ENCODE results near the gene NELL1.

Gene NELL1

DNA sequence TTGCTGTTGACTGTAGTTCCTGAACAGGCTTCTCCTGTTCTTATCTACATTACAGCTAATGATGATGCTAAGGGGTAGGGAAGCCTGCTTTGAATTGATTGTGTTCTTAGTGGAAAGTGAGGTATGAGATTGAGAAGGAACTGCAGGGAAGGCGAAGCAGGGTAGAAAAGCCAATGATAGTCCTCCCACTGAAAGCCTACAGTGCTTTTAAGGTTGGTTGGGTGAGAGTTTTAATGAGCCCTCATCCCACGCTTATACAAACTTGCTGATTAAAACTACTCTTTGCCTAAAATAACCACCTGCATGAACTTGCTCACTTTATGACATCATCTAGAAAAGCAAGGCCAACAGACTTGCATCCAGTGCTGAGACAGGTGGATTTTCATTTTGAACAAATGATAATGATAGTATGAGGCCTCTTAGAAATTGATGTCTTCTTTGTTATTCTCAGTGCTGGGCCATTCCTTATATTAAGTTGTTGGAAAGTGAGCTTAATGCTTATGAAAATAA lies 891.1 kb downstream of the NELL1 start:
- no peak overlapping the region for H3K4me3 ChIP-seq (ENCODE audit: low read length)
- no peak for TF ChIP-seq ZNF274 (IDR thresholded peaks at IDR 0.05; ENCODE audit: low read depth, low read length)

DNA sequence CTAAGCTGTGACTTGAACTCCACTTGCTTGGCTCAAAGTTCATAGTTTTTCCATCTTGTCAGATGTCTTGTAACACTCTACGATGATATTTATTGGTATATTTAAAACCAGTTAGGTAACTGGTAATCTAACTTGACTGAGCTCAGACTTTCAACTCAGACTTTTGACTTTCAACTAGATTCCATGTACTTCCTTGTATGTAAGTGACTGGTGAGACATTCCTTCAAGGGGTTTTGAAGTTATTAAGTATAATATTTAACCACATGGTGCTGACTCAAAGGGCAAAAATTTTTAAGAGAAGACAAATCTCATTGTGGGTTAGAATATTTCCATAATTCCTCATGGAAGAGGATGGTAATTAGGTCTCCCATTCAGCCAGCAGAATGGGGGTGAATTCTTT lies 892.2 kb downstream of the NELL1 start:
- TF ChIP-seq ZNF274 (IDR thresholded peaks at IDR 0.05; ENCODE audit: low read depth, low read length) = no peak
- H3K4me3 ChIP-seq (ENCODE audit: low read length) = no peak overlapping the region

DNA sequence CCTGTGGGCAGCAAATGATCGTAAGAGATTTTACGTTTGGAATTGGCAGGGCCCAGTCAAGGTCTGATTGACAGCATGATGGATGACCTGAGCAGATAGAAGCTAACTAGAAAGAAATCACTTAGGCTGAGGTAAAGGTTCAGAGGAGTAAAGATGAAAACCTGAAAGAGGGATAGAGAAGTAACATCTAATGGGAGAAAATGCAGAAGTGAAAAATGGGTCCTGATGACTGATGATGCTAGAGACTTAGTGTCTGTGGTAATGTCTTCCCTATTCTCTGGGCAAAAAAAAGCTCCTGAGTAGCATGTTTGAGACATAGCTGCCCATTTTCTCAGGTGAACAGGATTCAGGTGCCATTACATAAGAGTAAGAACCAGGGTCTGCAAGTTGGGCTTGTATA lies 894.7 kb downstream of the NELL1 start:
- no peak overlapping the region for H3K4me3 ChIP-seq (ENCODE audit: low read length)
- no peak for TF ChIP-seq ZNF274 (IDR thresholded peaks at IDR 0.05; ENCODE audit: low read depth, low read length)

DNA sequence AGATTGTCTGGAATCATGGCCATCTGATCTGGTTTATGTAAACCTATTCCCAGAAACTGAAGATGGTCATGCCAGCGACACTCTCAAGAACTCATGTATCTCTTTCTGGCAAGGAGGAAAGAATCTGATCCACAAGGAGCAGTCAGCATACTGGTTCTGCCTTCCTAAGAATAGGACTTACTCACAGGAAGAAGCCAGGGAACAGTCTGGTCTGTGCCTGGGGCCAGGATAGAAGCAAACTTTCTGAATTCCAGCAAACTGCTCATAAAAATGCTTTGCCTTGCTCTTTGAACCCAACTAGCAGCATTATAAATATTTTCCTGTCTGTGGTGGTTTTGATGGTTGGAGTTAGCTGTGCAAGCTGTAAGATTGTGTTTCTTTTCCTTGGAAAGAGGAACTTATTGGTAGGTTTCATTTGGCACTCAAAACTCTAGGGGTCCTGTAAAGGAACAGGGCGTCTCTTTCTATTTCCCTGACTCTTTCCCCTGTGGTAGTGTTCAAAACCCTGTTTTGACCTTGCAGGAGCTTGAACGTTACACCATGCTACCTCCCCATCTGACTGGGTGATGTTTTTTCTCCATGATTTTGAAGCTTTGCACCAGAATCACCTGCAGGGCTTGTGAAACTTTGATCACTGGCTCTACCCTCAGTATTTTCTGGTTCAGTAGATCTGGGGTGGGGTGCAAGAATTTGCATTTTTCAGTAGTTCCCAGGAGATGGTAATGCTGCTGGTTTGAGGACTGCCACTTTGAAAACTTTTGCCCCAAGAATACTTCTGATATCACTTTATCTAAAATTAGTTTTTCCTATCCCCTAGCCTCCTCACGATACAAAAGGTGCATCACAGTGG lies 895.7 kb downstream of the NELL1 start:
- TF ChIP-seq ZNF274 (IDR thresholded peaks at IDR 0.05; ENCODE audit: low read depth, low read length) = no peak
- no peak overlapping the region for H3K4me3 ChIP-seq (ENCODE audit: low read length)

DNA sequence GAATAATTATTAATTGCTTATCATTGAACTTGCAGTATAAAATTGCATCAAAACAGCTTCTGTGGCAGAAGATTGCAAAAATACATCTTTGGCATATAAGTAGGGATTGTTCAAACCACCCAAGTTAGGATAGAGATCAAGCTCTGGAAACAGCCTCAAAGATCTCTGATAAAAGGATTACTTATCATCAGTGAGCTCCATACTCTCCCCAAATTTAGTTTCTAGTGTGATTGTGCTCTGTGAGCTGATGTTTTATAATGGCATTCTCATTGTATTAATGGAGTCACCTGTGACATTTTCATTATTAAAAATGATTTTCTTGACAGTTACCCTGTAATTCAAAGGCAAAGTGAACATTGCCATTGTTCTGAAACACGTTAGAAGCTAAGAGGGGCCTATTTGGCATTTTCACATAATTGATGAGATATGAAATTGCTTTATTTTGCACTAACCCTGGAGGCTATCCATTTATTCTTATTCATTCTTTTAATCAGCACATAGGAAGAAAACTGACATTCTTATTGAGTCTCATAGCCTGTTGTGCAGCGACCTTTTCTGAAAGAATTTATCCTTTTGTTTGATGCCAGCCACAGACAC lies 897.2 kb downstream of the NELL1 start:
- no peak for TF ChIP-seq ZNF274 (IDR thresholded peaks at IDR 0.05; ENCODE audit: low read depth, low read length)
- H3K4me3 ChIP-seq (ENCODE audit: low read length) = no peak overlapping the region

DNA sequence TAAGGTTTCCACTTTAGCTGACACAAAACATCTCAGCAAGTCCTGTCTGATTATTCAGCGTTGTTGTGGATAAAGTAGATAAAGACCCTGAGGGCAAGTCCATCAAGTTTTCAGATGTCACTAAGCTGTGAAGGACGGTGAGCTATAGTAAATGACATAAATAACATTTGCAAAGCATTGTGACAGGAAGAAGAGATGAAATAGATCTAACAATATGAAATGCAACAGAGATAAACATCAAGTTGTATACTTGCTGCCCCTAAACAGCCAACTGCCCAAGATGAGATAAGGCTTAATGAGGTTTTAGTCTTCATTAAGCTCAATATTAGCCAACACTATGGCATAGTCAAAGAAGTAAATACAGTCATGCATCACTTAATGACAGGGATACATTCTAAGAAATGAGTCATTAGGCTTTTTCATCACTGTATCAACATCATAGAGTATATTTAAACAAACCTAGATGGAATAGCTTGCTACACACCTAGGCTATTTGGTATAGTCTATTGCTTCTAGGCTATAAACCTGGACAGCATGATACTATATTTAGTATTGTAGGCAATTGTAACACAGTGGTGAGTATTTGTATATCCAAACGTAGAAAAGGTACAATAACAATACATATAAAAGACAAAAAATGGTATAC lies 898.4 kb downstream of the NELL1 start:
- no peak overlapping the region for H3K4me3 ChIP-seq (ENCODE audit: low read length)
- no peak for TF ChIP-seq ZNF274 (IDR thresholded peaks at IDR 0.05; ENCODE audit: low read depth, low read length)

DNA sequence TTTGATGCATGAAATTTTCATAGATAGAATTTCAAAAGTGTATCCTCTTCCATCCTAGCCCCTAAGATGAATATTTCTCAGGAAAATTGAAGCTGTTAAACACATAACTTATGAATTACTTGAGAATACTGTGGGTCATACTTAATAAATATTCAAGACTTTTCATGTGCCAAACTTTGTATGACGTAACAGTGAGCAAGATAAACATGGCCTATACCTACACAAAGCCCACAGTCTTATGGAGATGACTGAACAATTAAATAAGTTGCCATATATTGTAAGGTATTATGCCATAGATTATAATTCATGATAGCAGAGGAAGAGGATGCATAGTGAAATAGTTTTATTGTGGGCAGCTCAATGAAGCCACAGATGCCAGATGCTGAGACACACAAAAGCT lies 902.8 kb downstream of the NELL1 start:
- TF ChIP-seq ZNF274 (IDR thresholded peaks at IDR 0.05; ENCODE audit: low read depth, low read length) = no peak
- H3K4me3 ChIP-seq (ENCODE audit: low read length) = no peak overlapping the region

DNA sequence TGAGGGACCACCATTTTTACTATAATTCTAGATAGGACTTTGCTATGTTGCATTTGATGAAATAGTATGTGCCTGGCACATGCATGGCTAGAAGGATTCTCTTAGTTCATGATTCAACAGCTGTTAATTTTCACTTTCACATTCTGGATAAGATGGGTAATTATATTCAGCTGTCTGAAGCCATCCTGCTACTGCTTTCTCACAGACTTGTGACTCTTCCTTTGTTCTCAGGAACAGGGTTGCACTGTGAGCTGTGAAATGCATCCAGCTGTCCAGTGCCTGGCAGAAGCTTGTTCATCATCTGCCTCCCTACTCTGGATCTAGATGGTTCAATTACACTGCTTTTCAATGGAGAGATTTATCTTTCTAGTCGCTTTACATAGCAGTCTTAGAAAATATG lies 913.4 kb downstream of the NELL1 start:
- H3K4me3 ChIP-seq (ENCODE audit: low read length) = no peak overlapping the region
- no peak for TF ChIP-seq ZNF274 (IDR thresholded peaks at IDR 0.05; ENCODE audit: low read depth, low read length)

DNA sequence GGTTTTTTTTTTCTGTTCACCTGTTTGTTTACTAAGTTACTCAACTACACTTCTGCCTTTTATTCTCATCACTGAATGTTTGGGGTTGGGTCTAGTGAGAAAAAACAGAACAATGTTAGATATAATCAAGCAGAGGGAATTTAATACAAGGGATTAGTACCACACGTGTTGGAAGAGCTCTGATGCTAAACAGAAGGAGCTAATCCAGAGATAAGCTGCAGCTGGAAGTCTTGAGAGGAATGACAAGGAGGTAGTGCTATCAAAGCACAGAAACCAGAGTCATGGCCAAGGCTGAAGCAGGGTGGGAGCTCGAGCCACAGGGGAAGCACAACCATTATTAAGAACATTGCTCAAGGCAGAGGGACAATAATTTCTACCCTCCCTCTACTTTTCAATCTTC lies 919.4 kb downstream of the NELL1 start:
- no peak overlapping the region for H3K4me3 ChIP-seq (ENCODE audit: low read length)
- TF ChIP-seq ZNF274 (IDR thresholded peaks at IDR 0.05; ENCODE audit: low read depth, low read length) = no peak

DNA sequence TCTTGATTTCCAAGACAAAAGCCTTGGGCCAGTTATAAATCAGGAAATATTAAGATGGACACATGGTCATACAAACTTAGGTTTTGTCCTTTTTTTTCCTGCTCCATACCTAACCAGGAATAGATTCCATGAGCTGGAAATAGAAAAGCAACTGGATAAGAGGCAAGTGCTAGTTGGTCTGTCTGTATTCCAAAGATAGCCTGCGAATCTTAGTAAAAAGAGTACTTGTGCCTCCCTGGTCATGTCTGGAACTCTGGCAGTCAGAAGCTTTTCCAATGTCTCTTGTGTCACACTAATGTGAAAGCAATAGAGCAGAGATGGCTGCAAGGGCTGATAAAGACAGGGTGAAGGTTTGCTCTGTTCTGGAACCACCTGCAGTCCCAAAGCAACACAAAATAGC lies 933.3 kb downstream of the NELL1 start:
- no peak overlapping the region for H3K4me3 ChIP-seq (ENCODE audit: low read length)
- no peak for TF ChIP-seq ZNF274 (IDR thresholded peaks at IDR 0.05; ENCODE audit: low read depth, low read length)

DNA sequence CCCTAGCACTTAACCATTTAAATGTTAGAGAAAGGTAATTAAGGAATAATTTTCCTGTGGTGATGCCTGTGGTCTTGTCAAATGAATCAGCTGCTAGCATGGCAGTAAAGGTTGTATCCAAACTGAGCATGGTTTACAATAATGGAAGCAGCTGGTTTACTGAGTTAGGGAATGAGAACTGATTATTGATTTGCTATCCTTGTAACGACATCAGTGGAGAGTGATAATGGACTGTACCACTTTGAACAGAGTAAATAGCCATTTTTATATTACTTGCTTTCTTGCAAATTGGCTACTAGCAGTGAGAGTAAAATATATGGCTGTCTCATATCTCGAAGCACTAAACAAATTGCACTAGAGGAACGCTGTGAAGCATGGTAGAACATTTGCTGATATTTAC lies 934.5 kb downstream of the NELL1 start:
- no peak for TF ChIP-seq ZNF274 (IDR thresholded peaks at IDR 0.05; ENCODE audit: low read depth, low read length)
- no peak overlapping the region for H3K4me3 ChIP-seq (ENCODE audit: low read length)

DNA sequence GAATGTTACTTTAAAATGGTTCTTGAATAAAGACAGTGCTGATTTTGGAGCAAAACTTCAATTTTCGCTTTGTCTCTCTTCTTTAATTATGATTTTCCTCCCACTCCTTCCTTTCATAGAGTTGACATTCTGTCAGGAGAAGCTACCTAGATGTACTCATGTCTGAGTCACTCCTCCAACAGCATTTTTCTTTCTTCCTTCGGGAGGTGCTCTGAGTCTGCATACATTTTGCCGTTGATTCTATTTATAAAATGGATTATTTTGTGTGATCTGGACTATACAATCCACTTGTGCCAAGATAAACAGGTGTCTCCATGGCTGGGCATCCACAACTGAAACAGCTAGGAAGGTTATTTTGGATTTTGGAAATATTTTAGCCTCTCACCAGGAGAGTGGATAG lies 935.2 kb downstream of the NELL1 start:
- TF ChIP-seq ZNF274 (IDR thresholded peaks at IDR 0.05; ENCODE audit: low read depth, low read length) = no peak

DNA sequence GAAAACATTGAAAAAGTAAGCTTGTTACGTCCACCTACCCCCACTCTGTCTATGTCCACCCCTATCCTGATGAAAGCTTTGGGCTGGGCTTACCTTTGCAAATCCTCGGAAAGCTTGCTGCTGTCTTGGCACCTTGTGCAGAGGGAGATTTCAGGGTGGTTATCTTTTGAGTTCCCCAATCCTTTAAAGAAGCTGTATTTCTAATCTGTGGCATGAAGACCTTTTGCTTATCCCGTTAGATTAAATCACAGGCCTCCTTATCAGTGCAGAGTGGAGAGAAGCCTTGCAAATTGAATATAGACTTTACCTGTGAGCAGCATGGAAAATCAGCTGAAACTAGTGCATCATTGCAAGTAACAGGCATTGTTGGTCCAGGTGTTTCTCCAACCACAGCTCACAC lies 942.9 kb downstream of the NELL1 start:
- H3K4me3 ChIP-seq (ENCODE audit: low read length) = peak overlapping the region; percentile 25; the same call in 1 of the 2 replicates
- no peak for TF ChIP-seq ZNF274 (IDR thresholded peaks at IDR 0.05; ENCODE audit: low read depth, low read length)

More for the DNA sequence above, 935.2 kb downstream of the NELL1 start:
- no peak overlapping the region for H3K4me3 ChIP-seq (ENCODE audit: low read length)

DNA sequence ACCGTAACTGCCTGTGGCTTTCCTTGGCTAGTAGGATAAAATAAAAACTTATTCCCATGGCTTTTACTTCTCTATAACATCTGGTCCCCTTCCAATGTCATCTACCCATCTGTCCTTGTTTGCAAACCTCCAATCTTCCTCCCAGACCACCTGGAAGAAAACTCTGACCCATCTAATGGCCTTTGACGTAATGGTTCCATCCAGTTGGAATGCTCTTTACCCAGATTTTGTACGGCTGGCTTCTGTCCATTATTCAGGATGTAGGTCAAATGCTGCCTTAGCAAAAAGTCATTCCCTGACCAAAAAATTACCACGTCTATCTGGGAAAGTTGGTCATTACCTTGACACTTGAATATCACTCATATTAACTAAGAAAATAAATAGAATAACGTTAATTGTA lies 945.6 kb downstream of the NELL1 start:
- H3K4me3 ChIP-seq (ENCODE audit: low read length) = no peak overlapping the region
- no peak for TF ChIP-seq ZNF274 (IDR thresholded peaks at IDR 0.05; ENCODE audit: low read depth, low read length)

DNA sequence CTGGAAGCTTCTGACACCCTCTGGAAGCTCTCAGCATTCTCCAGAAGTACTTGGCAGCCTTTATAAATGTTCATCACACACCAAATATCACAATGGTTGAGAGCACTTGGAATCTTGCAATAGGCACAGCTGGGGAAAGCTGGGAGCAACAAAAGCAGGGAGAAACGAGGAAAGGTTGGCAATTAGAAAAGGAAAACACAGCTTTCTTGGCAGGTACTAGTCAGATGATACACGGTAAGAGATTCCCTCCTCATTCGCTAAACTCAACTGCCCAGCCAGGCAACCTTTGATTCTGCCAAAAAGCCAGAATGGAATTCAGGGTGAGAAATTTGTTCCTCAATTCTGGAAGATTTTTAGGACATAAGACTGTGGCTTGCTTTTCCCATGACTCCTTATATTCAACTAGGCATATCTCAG lies 946.6 kb downstream of the NELL1 start:
- no peak overlapping the region for H3K4me3 ChIP-seq (ENCODE audit: low read length)
- TF ChIP-seq ZNF274 (IDR thresholded peaks at IDR 0.05; ENCODE audit: low read depth, low read length) = no peak
